CD4-positive, alpha-beta T cell treated with Interleukin-4 for 1 hour (primary cell): ENCODE results near the gene FAM53A.
"Not testable (repeated sequence)": the region's sequence is repeated elsewhere in the genome, so short reads cannot be mapped to it uniquely, and the experiment has no call there.

Experiments used
- DNase-seq, 2 donors: peaks; one replicate each; pipeline ENCODE4 v3.0.0-alpha.2; 2020 to 2022

Gene FAM53A

DNA sequence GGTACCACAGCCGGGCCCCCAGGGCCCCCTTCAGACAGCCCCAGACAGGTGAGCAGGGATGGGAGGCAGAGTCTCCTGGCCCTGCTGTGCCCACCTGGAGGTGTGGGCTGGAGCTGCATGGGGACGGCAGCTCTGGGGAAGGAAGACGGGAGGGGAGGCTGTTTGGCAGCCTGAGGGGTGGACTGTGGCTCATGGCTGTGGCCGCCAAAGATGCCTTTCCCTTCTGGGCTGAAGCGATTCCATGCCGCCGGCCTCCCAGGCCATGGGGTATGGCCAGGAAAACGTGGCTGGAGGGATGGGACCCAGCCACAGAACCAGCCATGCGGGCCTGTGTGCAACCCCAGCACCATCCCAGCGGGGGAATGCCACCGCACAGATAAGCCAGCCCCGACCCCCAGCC lies 65.7 kb downstream of the FAM53A start:
- DNase-seq = no peak

DNA sequence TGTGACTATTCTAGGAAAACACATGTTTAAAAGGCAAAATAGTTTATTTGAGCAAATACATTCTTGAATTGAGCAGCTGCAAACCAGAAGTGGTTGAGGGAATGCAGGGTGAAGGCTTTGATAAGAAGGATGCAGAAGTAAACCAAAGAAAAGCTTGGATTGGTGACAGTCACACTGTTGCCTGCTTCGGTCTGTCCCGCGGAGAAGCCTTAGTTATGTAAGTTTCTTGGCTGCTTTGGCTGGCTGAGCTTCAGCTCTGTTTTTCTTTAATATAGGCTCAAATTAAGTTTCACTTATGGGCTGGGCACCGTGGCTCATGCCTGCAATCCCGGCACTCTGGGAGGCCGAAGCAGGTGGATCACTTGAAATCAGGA lies 67.6 kb downstream of the FAM53A start:
- DNase-seq = no peak

- no peak for DNase-seq
Measured at GRCh38 chr4:1615786-1616556, 68.1 kb downstream of the FAM53A start.

DNA sequence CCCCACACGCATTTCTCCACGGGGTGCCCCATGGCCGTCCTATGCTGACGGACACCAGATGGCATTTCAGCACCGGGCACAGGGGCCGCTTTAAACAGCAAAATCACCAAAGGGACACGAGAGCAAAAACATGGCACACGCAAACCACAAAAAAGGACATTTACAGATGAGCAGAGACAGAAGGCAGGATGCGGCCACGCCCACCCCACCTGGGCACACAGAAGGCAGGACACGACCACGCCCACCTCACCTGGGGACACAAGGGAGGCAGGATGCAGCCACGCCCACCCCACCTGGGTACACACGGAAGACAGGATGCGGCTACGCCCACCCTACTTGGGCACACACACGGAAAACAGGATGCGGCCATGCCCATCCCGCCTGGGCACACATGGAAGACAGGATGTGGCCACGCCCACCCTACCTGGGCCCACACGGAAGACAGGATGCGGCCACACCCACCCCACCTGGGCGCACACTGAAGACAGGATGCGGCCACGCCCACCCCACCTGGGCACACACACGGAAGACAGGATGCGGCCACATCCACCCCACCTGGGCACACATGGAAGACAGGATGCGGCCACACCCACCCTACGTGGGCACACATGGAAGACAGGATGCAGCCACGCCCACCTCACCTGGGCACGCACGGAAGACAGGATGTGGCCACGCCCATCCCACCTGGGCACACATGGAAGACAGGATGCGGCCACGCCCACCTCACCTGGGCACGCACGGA lies 69.1 kb downstream of the FAM53A start:
- peak in 1 of 2 donors; percentile 31 for DNase-seq

GRCh38 chr4:1614502-1614853 lies 69.6 kb downstream of the FAM53A start:
- DNase-seq = no peak

DNA sequence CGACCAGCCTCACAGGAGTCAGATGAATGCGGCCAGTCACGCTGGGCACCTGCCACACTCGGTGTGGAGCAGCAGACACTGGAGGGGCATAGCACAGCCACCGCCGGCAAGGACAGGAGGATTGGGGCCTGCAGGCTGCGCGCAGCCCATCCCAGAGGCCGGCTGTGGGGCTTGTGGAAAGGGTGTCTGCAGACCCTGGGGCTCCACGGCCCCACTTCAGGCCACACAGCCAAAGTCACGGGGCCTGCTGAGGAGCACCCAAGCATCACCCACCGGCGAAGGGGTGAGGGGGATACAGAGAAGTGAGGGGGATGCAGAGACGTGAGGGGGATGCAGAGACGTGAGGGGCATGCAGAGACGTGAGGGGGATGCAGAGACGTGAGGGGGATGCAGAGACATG lies 70.1 kb downstream of the FAM53A start:
- DNase-seq = no peak

GRCh38 chr4:1613099-1613495 lies 71.0 kb downstream of the FAM53A start:
- DNase-seq = no peak

- no peak for DNase-seq
Measured at GRCh38 chr4:1612278-1613098, 71.6 kb downstream of the FAM53A start.

GRCh38 chr4:1611501-1611870 lies 72.6 kb downstream of the FAM53A start:
- DNase-seq = no peak

GRCh38 chr4:1610791-1611500 lies 73.2 kb downstream of the FAM53A start:
- no peak for DNase-seq

- DNase-seq = no peak
Measured at GRCh38 chr4:1609901-1610790, 74.0 kb downstream of the FAM53A start.

- DNase-seq = no peak
Measured at GRCh38 chr4:1608821-1609500, 75.2 kb downstream of the FAM53A start.

GRCh38 chr4:1608196-1608820 lies 75.8 kb downstream of the FAM53A start:
- no peak for DNase-seq

DNA sequence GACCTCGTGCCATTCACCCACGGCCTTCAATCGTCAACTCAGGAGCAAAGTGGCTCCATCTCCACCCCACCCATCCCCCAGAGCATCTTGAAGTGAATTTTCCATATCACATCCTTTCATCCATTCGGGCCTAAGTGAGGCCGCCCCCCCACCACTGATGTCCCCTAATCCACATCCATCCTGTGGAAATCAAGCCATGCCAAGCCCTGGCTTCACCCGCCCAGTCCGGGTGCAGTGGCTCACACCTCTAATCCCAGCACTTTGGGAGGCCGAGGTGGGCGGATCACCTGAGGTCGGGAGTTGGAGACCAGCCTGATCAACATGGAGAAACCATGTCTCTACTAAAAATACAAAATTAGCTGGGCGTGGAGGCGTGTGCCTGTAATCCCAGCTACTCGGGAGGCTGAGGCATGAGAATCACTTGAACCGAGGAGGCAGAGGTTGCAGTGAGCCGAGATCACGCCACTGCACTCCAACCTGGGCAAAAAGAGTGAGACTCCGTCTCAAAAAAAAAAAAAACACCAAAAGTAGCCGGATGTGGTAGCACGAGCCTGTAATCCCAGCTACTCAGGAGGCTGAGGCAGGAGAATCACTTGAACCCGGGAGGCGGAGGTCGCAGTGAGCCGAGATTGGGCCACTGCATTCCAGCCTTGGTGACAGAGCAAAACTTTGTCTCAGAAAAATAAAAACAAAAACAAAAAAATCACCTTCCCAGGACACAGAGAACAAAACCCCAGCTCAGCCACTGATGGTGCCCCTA lies 76.5 kb downstream of the FAM53A start:
- DNase-seq = not testable (repeated sequence)

GRCh38 chr4:1604706-1605205 lies 79.4 kb downstream of the FAM53A start:
- DNase-seq = peak; percentile 60 to 78

- DNase-seq = no peak
Measured at GRCh38 chr4:1604181-1604705, 79.9 kb downstream of the FAM53A start.

- DNase-seq = no peak
Measured at GRCh38 chr4:1603413-1604135, 80.5 kb downstream of the FAM53A start.

DNA sequence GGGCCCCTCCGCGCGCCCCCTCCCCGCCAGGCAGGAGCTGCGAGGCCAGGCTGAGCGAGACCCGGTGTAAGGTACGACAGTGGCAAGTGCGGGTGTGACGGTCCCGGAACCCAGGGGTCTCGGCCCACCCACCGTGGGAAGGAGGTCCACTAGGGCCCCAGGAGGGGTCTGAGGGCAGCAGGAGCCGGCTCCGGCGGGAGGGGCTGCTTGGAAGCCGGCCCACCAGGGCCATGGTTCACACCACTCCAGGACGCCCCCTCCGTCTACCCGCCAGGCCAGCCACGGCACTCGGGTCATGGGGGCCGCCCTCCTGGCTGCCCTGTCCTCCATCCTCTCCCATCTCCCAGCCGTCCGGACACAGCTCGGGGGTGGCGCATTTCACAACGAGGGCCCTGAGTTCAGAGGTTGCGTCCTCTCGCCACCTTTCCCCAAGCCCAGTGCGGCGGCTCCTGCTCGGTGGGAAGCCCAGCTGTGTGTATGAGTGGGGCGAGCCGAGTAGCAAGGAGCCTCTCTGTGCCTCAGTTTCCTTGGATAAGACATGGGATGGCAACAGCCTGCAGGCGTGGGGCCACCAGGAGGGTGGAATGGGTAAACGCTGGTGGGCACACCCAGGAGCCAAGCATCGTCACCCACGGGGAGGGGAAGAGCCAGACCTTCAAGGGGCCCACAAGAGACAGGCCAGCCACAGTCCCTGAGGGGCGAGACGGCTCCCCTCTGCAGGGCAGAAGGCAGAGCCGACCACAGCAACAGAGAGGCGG lies 81.3 kb downstream of the FAM53A start:
- no peak for DNase-seq
